NCI-H460 (cell line): ENCODE results near the gene CPB2. TPM values are rescaled to one million over a fixed set of nuclear protein-coding genes. Genes with fewer than 3 reads are reported as not detected.

ENCODE experiments used
- DNase-seq: peaks from one replicate; pipeline ENCODE4 v3.0.0-alpha.2; 2016; ENCODE audit warnings: low read depth; ENCODE audit errors: extremely low read depth
- polyA plus RNA-seq: library from polyadenylated mRNA; depleted of rRNA; stranded (reverse); fragments of >200 nt; gene quantifications from 2 replicates; pipeline ENCODE4 v1.2.3, GENCODE V29; 2014; cell fraction: nucleus; rRNA removed
- total RNA-seq: library from RNA; depleted of rRNA; stranded (reverse); fragments of >200 nt; shearing (Covaris generic); gene quantifications from 2 replicates; pipeline ENCODE4 v1.2.3, GENCODE V29; 2014; rRNA removed

Gene CPB2
- not detected in 2 replicates for total RNA-seq
- polyA plus RNA-seq: not detected in 2 replicates

DNA sequence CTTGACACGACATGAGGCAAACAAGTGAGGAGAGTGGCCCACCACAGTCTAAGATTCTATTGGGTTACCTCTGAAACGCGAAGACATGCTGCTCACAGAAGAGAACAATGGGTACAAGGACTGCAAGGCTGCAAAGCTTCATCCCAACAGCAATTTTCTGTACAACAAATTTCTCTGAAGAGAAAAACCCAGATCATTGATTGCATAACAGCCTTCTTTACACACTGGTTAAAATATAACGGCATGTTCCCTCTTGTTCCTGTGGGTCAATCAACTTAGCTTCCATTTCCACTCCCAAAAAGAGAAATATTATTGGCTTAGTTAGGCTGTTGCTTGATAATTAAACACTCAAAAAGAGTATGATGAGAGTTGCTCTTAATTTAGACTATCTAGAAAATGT lies at the start of gene CPB2:
Gene CPB2 (minus strand): TSS at position 166 of the 400 bp plus-strand sequence. CDS start 24 bp downstream, at position 142.
- no peak for DNase-seq

DNA sequence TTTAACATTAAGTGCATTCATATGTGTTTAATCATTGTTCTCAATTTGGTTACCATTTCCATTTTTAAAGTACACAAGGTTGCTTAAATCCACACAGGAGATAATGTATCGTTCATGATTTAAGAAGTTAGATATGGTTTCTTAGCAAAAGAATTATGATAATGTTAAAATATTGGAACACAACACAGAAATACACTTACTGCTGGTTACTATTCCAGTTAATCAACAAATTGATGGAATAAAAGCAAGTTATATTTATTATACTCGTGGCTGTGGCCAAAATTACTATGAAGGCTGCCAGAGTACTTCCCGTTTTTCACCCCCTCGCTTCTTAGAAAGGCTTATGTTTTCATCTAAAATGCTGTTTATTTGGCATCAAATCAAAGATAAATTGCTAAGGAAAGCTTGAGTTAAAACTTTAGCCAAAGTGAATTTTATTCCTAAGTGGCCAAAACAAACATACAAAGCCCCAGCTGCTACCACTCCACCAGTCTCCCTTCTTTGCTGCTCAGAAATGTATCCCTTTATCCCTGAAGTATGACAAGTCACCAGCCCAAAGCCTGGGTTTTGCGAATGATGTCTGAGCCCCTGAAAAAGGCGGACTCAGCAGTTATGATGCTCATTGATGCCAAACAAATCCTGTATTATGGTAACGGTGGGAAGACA lies 49.4 kb upstream of the CPB2 start:
- DNase-seq: no peak

- no peak for DNase-seq
Observed at GRCh38 chr13:46152627-46153328, 47.9 kb upstream of the CPB2 start.

DNA sequence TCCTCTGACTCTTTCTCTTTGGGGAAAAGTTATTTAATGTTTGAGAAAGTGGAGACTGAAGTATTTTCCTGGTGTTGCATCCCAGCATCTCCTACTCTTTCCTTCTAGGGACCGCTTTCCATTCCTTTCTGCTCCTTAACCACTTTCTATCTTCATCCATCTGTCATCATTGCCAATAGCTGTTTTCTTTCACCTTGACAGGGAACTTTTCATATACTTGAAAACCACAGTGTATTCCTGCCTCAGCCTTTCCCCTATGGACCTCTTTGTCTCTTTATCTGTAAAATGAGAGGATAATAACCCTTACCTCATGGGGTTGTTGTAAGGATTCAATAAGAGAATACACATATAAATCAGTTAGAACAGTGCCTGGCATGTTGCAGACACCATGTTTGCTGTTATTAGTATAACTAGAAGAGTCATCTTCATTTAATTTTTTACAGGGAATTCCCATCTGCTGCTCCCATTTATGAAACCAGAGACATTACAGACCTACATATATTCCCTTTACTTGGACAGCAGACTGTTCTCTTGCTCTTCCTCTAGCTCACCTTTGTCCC lies 45.4 kb upstream of the CPB2 start:
- DNase-seq: no peak

DNA sequence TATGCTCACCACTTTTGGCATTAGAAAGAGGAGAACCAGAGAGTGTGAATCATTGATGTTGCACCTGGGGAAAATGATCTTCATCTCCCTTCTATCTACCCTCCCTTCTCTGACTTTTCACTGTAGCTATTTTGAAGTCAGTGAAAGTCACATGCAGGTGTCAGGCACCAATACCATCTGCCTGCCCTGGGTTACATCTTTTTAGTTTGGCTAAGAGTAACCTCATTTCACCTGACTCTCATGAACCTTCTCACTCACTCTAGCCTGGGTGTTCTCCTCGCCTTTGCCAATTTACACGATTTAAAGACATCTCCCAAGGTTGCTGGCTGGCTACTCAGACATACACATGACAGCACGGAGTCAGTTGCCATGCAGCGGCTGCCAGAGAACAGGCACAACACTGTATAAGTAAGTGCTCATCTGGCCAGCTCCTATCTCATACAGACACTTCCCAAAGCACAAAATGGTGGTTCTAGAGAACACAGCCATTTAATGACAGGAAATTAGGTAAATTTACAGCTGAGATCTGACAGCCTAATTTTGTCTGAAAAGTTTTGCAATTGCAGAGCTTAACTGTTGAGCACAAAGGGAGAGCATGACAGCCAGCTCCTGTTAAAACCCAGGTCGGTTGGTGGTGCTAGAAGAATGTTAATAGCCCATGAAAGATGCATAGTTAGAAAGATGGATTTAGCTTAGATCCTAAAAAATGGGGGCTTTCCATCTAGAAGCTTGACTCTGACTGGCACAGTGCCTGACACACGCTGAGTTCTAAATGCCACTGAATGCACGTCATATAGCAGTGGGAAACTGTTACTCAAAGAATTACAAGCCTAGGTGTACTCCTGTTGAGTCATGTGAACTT lies 44.7 kb upstream of the CPB2 start:
- DNase-seq: no peak

DNA sequence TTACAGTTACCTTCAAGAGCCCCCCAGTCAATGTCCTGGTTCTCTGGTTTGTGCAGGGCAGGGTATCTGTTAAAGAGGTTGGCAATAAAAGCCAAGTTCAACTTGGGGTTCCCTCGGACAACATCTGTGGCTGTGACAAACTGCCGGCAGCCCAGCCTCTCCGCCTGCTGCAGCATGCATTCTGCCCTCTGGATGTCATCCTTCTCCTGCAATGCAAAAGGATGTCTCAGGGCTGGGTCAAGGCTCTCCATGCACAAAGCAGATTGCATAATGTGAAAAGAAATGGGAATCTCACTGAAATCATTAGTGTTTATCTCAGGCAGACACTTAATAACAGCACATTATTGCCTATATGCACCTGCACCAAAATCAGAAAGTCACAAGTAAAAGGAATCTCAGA lies 42.1 kb upstream of the CPB2 start:
- DNase-seq: no peak

GRCh38 chr13:46145950-46146349 lies 41.1 kb upstream of the CPB2 start:
- DNase-seq: no peak

- no peak for DNase-seq
Observed at GRCh38 chr13:46145135-46145534, 40.3 kb upstream of the CPB2 start.

GRCh38 chr13:46143184-46143701 lies 38.4 kb upstream of the CPB2 start:
- DNase-seq: no peak

- DNase-seq: no peak
Observed at GRCh38 chr13:46142776-46143175, 37.9 kb upstream of the CPB2 start.

DNA sequence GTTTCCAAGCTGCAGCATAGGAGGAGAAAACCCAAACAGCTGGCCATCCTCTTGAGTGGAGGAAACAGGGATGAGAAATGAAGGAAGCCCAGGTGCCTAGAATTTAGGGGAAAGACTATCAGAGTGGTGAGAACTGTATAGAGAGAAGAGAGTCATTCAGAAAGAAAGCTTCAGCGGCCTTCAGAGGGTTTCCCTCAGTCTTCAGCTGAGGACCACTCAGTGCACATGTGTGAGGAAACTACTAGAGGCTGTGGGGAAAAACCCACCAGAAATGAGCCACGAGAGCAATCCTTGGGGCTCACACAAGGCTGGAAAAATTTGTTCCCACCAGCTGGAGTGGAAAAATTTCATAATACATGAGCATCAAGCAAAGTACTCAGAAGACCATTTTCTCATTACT lies 35.2 kb upstream of the CPB2 start:
- DNase-seq: no peak

- no peak for DNase-seq
Observed at GRCh38 chr13:46137627-46138317, 32.9 kb upstream of the CPB2 start.

GRCh38 chr13:46136688-46137087 lies 31.9 kb upstream of the CPB2 start:
- no peak for DNase-seq

DNA sequence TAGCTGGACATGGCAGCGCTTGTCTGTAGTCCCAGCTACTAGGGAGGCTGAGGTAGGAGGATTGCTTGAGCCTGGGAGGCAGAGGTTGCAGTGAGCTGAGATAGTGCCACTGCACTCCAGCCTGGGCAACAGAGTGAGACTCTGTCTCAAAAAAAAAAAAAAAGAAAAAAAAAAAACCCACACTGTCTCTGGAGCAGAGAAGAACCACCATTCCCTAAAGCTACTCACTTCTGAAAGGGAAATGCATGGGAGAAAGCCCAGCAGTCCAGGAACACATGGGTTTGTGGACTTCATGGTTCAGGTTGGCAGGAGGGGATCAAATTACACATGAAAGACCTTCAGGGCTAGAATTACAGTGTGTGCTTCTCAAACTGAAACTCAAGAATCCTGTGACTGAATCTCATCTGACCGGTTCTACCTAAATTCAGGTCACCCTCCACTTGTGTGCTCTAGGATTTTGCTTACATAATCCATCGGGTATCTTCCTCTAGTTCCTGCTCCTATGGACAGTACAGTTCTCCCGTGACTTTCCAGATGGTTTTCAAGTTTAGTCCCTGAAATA lies 30.2 kb upstream of the CPB2 start:
- DNase-seq: no peak

- no peak for DNase-seq
Observed at GRCh38 chr13:46134494-46134893, 29.7 kb upstream of the CPB2 start.

DNA sequence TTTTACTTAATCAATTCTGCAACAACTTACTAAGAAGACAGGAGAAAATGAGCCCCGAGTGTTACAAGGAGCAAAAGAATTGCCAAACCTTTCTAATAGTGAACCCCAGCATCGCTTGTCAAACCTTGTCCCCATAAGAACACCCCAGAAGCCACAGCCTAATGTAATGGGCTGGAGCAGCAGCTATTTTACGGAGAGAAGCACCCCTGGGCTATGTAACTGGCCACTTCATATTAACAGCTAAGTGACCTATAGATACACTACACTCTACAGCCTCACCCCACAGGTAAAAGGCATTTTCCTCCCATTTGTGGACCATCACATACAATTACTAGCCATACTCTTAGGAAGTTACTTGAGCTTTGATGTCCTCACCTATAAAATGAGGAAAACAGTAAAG lies 27.3 kb upstream of the CPB2 start:
- no peak for DNase-seq

GRCh38 chr13:46131705-46132104 lies 26.9 kb upstream of the CPB2 start:
- DNase-seq: no peak

DNA sequence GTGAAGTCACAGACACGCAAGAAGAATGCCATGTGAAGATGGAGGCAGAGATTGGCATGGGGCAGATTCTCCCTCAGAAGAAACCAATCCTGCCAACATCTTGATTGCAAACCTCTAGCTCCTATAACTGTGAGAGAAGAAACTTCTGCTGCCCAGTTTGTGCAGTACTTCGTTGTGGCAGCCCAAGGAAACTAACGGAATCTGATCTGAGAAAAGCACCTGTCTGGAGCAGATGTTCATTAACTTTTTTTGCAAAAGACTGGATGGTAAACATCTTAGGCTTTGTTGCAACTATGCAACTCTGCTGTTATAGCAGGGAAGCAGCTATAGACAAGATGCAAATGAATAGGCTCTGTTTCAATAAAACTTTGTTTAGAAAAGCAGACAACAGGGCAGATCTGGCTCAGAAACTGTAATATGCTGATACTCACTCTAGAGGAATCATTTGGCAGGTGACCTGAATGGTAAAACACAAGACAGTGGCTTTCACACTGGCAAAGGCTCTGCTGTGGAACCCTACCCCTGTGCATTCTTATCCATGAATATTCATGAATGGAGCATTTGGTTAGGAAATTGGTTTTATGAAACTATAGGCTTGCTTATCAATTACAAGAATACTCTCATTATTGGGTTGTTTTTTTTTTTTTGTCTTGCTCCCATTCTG lies 25.3 kb upstream of the CPB2 start:
- DNase-seq: no peak

GRCh38 chr13:46129124-46129523 lies 24.3 kb upstream of the CPB2 start:
- DNase-seq: no peak
